IMR-90 (cell line): Measurements from ENCODE around the gene NACC2. TPM values are rescaled to one million over a fixed set of nuclear protein-coding genes. Genes with fewer than 3 reads are reported as not detected.

ENCODE experiments used
- ATAC-seq: fragments of 200-7000 bp; cut with Tn5 transposase; 2 replicates; pipeline ENCODE4 v1.9.1; 2020; ENCODE audit warnings: low read depth, mild to moderate bottlenecking, moderate library complexity
- BruUV-seq: library from RNA; stranded (reverse); fragments of 400-500 nt; replicated peaks from 2 replicates; lab custom pipeline; 2021; lab: Mats Ljungman, UMichigan
- CTCF ChIA-PET: fragments of 300-600 bp; formaldehyde crosslinking; extraction: SDS; loops from one replicate; lab custom pipeline; 2021; ENCODE audit warnings: antibody characterized with exemption; lab: Yijun Ruan, JAX
- POLR2A ChIA-PET: fragments of 300-600 bp; sonication (Branson Sonifier 250); formaldehyde crosslinking; loops from one replicate; lab custom pipeline; 2022; ENCODE audit warnings: antibody characterized with exemption; ENCODE audit not compliant: unreplicated experiment; lab: Charles Lee
- DNase-seq: peaks from one replicate; pipeline ENCODE4 v3.0.0; 2013
- H2AFZ ChIP-seq: replicated peaks from 2 replicates; pipeline ENCODE3; 2013; ENCODE audit warnings: low read length, mild to moderate bottlenecking; ENCODE audit not compliant: poor library complexity
- H2AK5ac ChIP-seq: 2 replicates; pipeline ENCODE4 v1.6.1; 2013; ENCODE audit warnings: low read depth, low read length, inconsistent platforms
- H2AK9ac ChIP-seq: replicated peaks from 2 replicates; pipeline ENCODE3; 2013; ENCODE audit warnings: mild to moderate bottlenecking, low read depth, low read length, moderate library complexity; ENCODE audit not compliant: poor library complexity
- H2BK120ac ChIP-seq: 2 replicates; pipeline ENCODE4 v1.6.1; 2013; ENCODE audit warnings: low read depth, low read length, inconsistent platforms
- H2BK15ac ChIP-seq: 3 replicates; pipeline ENCODE4 v1.6.1; 2013; ENCODE audit warnings: low read depth, low read length, inconsistent platforms
- H2BK20ac ChIP-seq: 2 replicates; pipeline ENCODE4 v1.6.1; 2013; ENCODE audit warnings: low read depth, mild to moderate bottlenecking, inconsistent platforms, low read length, moderate library complexity
- H2BK5ac ChIP-seq: 2 replicates; pipeline ENCODE4 v1.6.1; 2013; ENCODE audit warnings: mild to moderate bottlenecking, low read depth, low read length, inconsistent platforms; ENCODE audit not compliant: poor library complexity, severe bottlenecking
- H3K14ac ChIP-seq: replicated peaks from 2 replicates; pipeline ENCODE4 v1.6.1; 2013; ENCODE audit warnings: low read depth, low read length, inconsistent platforms
- H3K18ac ChIP-seq: 2 replicates; pipeline ENCODE4 v1.6.1; 2013; ENCODE audit warnings: low read depth, low read length, control low read depth
- H3K23ac ChIP-seq: 2 replicates; pipeline ENCODE4 v1.6.1; 2013; ENCODE audit warnings: low read depth, low read length, inconsistent platforms
- H3K27ac ChIP-seq: 2 replicates; pipeline ENCODE4 v1.5.1; 2013; ENCODE audit warnings: mild to moderate bottlenecking, control low read depth, low read length; ENCODE audit not compliant: insufficient read depth
- H3K27me3 ChIP-seq: 2 replicates; pipeline ENCODE4 v1.6.1; 2013; ENCODE audit warnings: low read length; ENCODE audit not compliant: control insufficient read depth, insufficient read depth
- H3K36me3 ChIP-seq: 2 replicates; pipeline ENCODE4 v1.6.1; 2013; ENCODE audit warnings: low read length, mixed read lengths; ENCODE audit not compliant: control insufficient read depth, insufficient read depth
- H3K4ac ChIP-seq: 2 replicates; pipeline ENCODE4 v1.6.1; 2013; ENCODE audit warnings: low read depth, low read length, inconsistent platforms
- H3K4me1 ChIP-seq: 2 replicates; pipeline ENCODE4 v1.6.1; 2013; ENCODE audit warnings: low read length, mixed read lengths; ENCODE audit not compliant: control insufficient read depth, insufficient read depth
- H3K4me2 ChIP-seq: 2 replicates; pipeline ENCODE4 v1.6.1; 2013; ENCODE audit warnings: low read depth, mild to moderate bottlenecking, control low read depth, low read length, moderate library complexity
- H3K4me3 ChIP-seq: 2 replicates; pipeline ENCODE4 v1.5.1; 2013; ENCODE audit warnings: low read depth, mild to moderate bottlenecking, control low read depth, low read length, moderate library complexity; ENCODE audit not compliant: insufficient read depth
- H3K56ac ChIP-seq: 2 replicates; pipeline ENCODE4 v1.6.1; 2013; ENCODE audit warnings: low read length, inconsistent platforms; ENCODE audit not compliant: insufficient read depth; ENCODE audit errors: extremely low read depth
- H3K79me1 ChIP-seq, 2 experiments: 2 replicates each; pipeline ENCODE4 v1.6.1; 2013; ENCODE audit warnings: low read length in 2 of 2, inconsistent platforms in 1 of 2, low read depth in 1 of 2
- H3K9ac ChIP-seq: 2 replicates; pipeline ENCODE4 v1.6.1; 2013; ENCODE audit warnings: low read depth, low read length, control low read depth
- H3K9me1 ChIP-seq: 2 replicates; pipeline ENCODE4 v1.6.1; 2013; ENCODE audit warnings: low read length, inconsistent platforms; ENCODE audit not compliant: insufficient read depth
- H3K9me3 ChIP-seq: 2 replicates; pipeline ENCODE4 v1.6.1; 2013; ENCODE audit warnings: low read length; ENCODE audit not compliant: control insufficient read depth, insufficient read depth
- H4K20me1 ChIP-seq: 2 replicates; pipeline ENCODE4 v1.6.1; 2013; ENCODE audit warnings: low read length, inconsistent platforms; ENCODE audit not compliant: insufficient read depth
- H4K5ac ChIP-seq: 2 replicates; pipeline ENCODE4 v1.6.1; 2013; ENCODE audit warnings: mild to moderate bottlenecking, low read depth, low read length, control low read depth
- H4K8ac ChIP-seq, 2 experiments: 2 replicates each; pipeline ENCODE4 v1.6.1; 2013; ENCODE audit warnings: low read depth in 2 of 2, low read length in 2 of 2, control low read depth in 1 of 2, inconsistent platforms in 1 of 2
- H4K91ac ChIP-seq: 2 replicates; pipeline ENCODE4 v1.6.1; 2013; ENCODE audit warnings: low read depth, low read length, inconsistent platforms; ENCODE audit not compliant: insufficient read depth
- BHLHE40 ChIP-seq: fragments of 150-350 bp; IDR thresholded peaks from 2 replicates; pipeline ENCODE4 v1.6.1; 2016; ENCODE audit warnings: mild to moderate bottlenecking, low read depth, low read length
- CHD1 ChIP-seq: IDR thresholded peaks from 2 replicates; pipeline ENCODE4 v1.6.1; 2012; ENCODE audit warnings: low read depth, low read length, improper control_type of control experiment
- MAZ ChIP-seq: IDR thresholded peaks from 2 replicates; pipeline ENCODE4 v1.6.1; 2012; ENCODE audit warnings: low read depth, mild to moderate bottlenecking, low read length, improper control_type of control experiment, moderate library complexity, borderline replicate concordance
- MXI1 ChIP-seq: IDR thresholded peaks from 2 replicates; pipeline ENCODE4 v1.6.1; 2012; ENCODE audit warnings: low read depth, mild to moderate bottlenecking, low read length, moderate library complexity, borderline replicate concordance
- POLR2A ChIP-seq: IDR thresholded peaks from 2 replicates; pipeline ENCODE4 v1.6.1; 2012; ENCODE audit warnings: mild to moderate bottlenecking, low read depth, low read length
- RAD21 ChIP-seq: IDR thresholded peaks from 2 replicates; pipeline ENCODE4 v1.6.1; 2012; ENCODE audit warnings: low read length, improper control_type of control experiment
- RFX5 ChIP-seq: IDR thresholded peaks from 2 replicates; pipeline ENCODE4 v1.8.0; 2012; ENCODE audit warnings: low read depth, mild to moderate bottlenecking, low read length, moderate library complexity
- SMC3 ChIP-seq: fragments of 150-350 bp; IDR thresholded peaks from 2 replicates; pipeline ENCODE4 v1.6.1; 2016; ENCODE audit warnings: low read depth, mild to moderate bottlenecking, antibody characterized with exemption, low read length, moderate library complexity
- WGBS, 2 experiments: methylation state at CpG; one replicate each; pipeline versions ENCODE4 v1.1.5 to v1.1.7; 2013; ENCODE audit warnings: missing lambda C conversion rate in 2 of 2; ENCODE audit not compliant: insufficient read length in 1 of 2; ENCODE audit errors: extremely low coverage in 2 of 2; 5-methylcytosine and 5-hydroxymethylcytosine counted together
- dilution Hi-C: fragments of 300-500 bp; cut with HindIII; formaldehyde crosslinking; loops from one replicate; pipeline ENCODE4 v1.14.3; 2018; ENCODE audit warnings: low sequenced_read_pairs; ENCODE audit not compliant: unreplicated experiment
- in situ Hi-C: fragments of 300-500 bp; cut with MboI; formaldehyde crosslinking; loops from 3 replicates; pipeline ENCODE4 v1.14.3; 2019; ENCODE audit warnings: low sequenced_read_pairs, inconsistent platforms, mixed read lengths
- intact Hi-C: fragments of 100-400 bp; cut with micrococcal nuclease; formaldehyde crosslinking; loops from 2 replicates; pipeline ENCODE4 v1.10.0; 2022
- polyA plus RNA-seq, 3 experiments: library from polyadenylated mRNA; depleted of rRNA; stranded (reverse); fragments of >200 nt; gene quantifications; 2 replicates each; pipeline ENCODE4 v1.2.3, GENCODE V29; 2012; ENCODE audit warnings: low replicate concordance in 1 of 3
- total RNA-seq: library from RNA; depleted of rRNA; stranded (reverse); fragments of >200 nt; gene quantifications from 2 replicates; pipeline ENCODE4 v1.2.3, GENCODE V29; 2012
- TF ChIP-seq, protein P1 (sequence below): fragments of 150-350 bp; IDR thresholded peaks from 2 replicates; pipeline ENCODE4 v1.6.1; 2016; ENCODE audit warnings: low read depth, mild to moderate bottlenecking, low read length, moderate library complexity, borderline replicate concordance
- TF ChIP-seq, protein P2 (sequence below): fragments of 150-350 bp; IDR thresholded peaks from 2 replicates; pipeline ENCODE4 v1.6.1; 2017; ENCODE audit warnings: mild to moderate bottlenecking, antibody characterized with exemption, low read length, low read depth

The NACC2 gene
- total and polyA plus RNA-seq, 2 of the 4 experiments (the other 2 are of a cell fraction) = 7.9 to 19.0 TPM

DNA sequence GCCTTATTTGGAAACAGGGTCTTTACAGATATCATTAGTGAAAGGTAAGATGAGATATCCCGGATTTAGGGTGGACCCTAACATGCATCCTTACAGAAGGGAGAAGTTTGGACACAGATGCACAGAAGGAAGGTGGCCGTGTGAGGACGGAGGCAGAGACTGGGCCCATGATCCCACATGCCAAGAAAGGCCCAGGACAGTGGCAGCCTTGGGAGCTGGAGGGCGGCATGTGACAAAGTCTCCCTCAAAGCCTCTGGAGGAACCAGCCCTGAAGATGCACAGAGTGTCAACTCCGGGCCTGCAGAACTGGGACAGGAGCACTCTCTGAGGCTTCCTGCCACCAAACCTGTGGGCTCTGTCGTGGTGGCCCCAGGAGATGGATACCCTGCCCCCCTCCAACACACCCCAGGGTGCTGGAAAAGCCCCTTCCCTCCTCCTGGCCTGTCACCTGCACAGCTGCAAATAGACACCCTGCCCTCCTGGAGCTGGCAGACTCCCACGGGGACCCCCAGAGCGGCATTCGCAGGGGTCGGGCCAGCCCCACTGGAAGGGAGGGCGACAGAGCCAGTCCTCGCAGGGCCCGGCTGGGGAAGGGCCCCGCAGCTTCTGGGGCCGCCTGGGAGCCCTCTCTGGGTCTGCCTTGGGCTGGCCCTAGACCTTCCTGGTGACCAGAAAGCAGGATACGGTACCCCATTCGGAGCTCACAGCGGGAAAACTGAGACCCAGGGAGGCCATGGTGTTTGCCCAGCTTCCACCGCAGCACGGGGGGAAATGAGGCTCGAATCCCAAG is 7.9 kb downstream of the NACC2 start:
- Histone ChIP-seq H3K4ac (no peak overlapping the region), H3K27ac (no peak overlapping the region), H2AK5ac (no peak overlapping the region), H3K14ac (no peak overlapping the region), H2BK20ac (no peak overlapping the region), H3K4me2 (no peak overlapping the region), H3K4me1 (peaks cover 16% of the 10 kb centered on the region), H3K56ac (no peak overlapping the region), H4K5ac (no peak overlapping the region), H4K91ac (no peak overlapping the region), H2BK120ac (no peak overlapping the region), H3K9me3 (no peaks in the 10 kb centered on the region), H3K79me1 (peaks cover 2 to 70% of the 10 kb centered on the region in 2 experiments; a peak in 3 of 4 replicates), H3K9ac (no peak overlapping the region), H2AK9ac (no peak overlapping the region), H4K8ac (no peak overlapping the region), H3K4me3 (no peak overlapping the region), H3K36me3 (peaks cover 3% of the 10 kb centered on the region; the same call in 1 of the 2 replicates), H2BK15ac (no peak overlapping the region), H3K27me3 (no peaks in the 10 kb centered on the region), H3K18ac (no peak overlapping the region), H3K23ac (no peak overlapping the region), H4K20me1 (peaks cover 91% of the 10 kb centered on the region), H2BK5ac (no peak overlapping the region), H3K9me1 (0 out of 2 replicates have a peak, but pooled peaks cover 2% of the 10 kb centered on the region), H2AFZ (no peak overlapping the region)
- CTCF ChIA-PET = no interaction called here
- intact Hi-C loops (no loop called here), dilution Hi-C loops (no loop called here), in situ Hi-C loops (no loop called here)
- POLR2A ChIA-PET = no interaction called here
- DNase-seq = no peak
- no TSS peak for BruUV-seq
- ATAC-seq = no peak
- 88% methylated on average over 17 of the region's 21 CpGs; no CpG with 5 or more reads in 1 of the 2 experiments for WGBS, 2 experiments
- TF ChIP-seq RAD21 (no peak), MXI1 (no peak), CHD1 (no peak), BHLHE40 (no peak), RFX5 (no peak), MAZ (no peak), SMC3 (no peak), POLR2A (no peak)
- TF ChIP-seq, protein P1, sequence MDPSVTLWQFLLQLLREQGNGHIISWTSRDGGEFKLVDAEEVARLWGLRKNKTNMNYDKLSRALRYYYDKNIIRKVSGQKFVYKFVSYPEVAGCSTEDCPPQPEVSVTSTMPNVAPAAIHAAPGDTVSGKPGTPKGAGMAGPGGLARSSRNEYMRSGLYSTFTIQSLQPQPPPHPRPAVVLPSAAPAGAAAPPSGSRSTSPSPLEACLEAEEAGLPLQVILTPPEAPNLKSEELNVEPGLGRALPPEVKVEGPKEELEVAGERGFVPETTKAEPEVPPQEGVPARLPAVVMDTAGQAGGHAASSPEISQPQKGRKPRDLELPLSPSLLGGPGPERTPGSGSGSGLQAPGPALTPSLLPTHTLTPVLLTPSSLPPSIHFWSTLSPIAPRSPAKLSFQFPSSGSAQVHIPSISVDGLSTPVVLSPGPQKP = no peak
- TF ChIP-seq, protein P2, sequence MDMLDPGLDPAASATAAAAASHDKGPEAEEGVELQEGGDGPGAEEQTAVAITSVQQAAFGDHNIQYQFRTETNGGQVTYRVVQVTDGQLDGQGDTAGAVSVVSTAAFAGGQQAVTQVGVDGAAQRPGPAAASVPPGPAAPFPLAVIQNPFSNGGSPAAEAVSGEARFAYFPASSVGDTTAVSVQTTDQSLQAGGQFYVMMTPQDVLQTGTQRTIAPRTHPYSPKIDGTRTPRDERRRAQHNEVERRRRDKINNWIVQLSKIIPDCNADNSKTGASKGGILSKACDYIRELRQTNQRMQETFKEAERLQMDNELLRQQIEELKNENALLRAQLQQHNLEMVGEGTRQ = no peak
